Endothelial cell (in vitro differentiated cells): ENCODE data around the gene NKAIN4. TPM values are rescaled to one million over a fixed set of nuclear protein-coding genes. Genes with fewer than 3 reads are reported as not detected.

Source experiments
- DNase-seq: peaks from one replicate; pipeline ENCODE4 v3.0.0; 2021; ENCODE audit warnings: low spot score
- H3K27ac Mint-ChIP-seq: one replicate; pipeline ENCODE4 v1.8.0; 2021; ENCODE audit warnings: mixed read lengths, inconsistent platforms; ENCODE audit not compliant: unreplicated experiment
- H3K27me3 Mint-ChIP-seq: one replicate; pipeline ENCODE4 v1.8.0; 2021; ENCODE audit warnings: mild to moderate bottlenecking, moderate library complexity, mixed read lengths, inconsistent platforms; ENCODE audit not compliant: unreplicated experiment
- H3K36me3 Mint-ChIP-seq: one replicate; pipeline ENCODE4 v1.8.0; 2021; ENCODE audit warnings: mild to moderate bottlenecking, low read depth, mixed read lengths, inconsistent platforms; ENCODE audit not compliant: unreplicated experiment
- H3K4me1 Mint-ChIP-seq: one replicate; pipeline ENCODE4 v1.8.0; 2021; ENCODE audit warnings: mild to moderate bottlenecking, mixed read lengths, inconsistent platforms; ENCODE audit not compliant: unreplicated experiment
- H3K4me3 Mint-ChIP-seq: one replicate; pipeline ENCODE4 v1.8.0; 2021; ENCODE audit warnings: mild to moderate bottlenecking, mixed read lengths, inconsistent platforms; ENCODE audit not compliant: unreplicated experiment
- H3K9me3 Mint-ChIP-seq: one replicate; pipeline ENCODE4 v1.8.0; 2021; ENCODE audit warnings: mixed read lengths, inconsistent platforms; ENCODE audit not compliant: unreplicated experiment
- CTCF ChIP-seq: fragments of 200-600 bp; sonication (generic); IDR thresholded peaks from one replicate; pipeline ENCODE4 v1.5.0; 2021; ENCODE audit warnings: antibody characterized with exemption; ENCODE audit not compliant: unreplicated experiment
- total RNA-seq: library from RNA; stranded (reverse); fragmentation: NEBNext Ultra II Directional; extraction: Animal tissue kit (Norgen Biotek cat#: 25700); gene quantifications from one replicate; pipeline ENCODE4 v1.2.1, GENCODE V29; 2021; ENCODE audit not compliant: unreplicated experiment

NKAIN4 gene
- total RNA-seq, 1 donor from 2014 or later = 3.3 TPM

- H3K4me1 Mint-ChIP-seq = peaks cover 8% of the 10 kb centered on the region
- DNase-seq = no peak
- peak overlapping the region; percentile 68 for H3K27ac Mint-ChIP-seq
- no peak for TF ChIP-seq CTCF
- H3K27me3 Mint-ChIP-seq = peaks cover 12% of the 10 kb centered on the region
- H3K36me3 Mint-ChIP-seq = peaks cover 9% of the 10 kb centered on the region
- no peaks in the 10 kb centered on the region for H3K9me3 Mint-ChIP-seq
- peak overlapping the region; percentile 45 for H3K4me3 Mint-ChIP-seq
These were observed 34.3 kb downstream of the NKAIN4 start for GRCh38 chr20:63219866-63220521.

- Mint-ChIP-seq H3K9me3 (no peaks in the 10 kb centered on the region), H3K36me3 (peaks cover 12% of the 10 kb centered on the region), H3K27me3 (peaks cover 11% of the 10 kb centered on the region), H3K4me1 (peaks cover 14% of the 10 kb centered on the region), H3K4me3 (no peak overlapping the region), H3K27ac (no peak overlapping the region)
- DNase-seq = no peak
- no peak for TF ChIP-seq CTCF
These were observed 34.8 kb downstream of the NKAIN4 start for GRCh38 chr20:63219447-63219821.

- peaks cover 20% of the 10 kb centered on the region for H3K4me1 Mint-ChIP-seq
- no peak for TF ChIP-seq CTCF
- DNase-seq = no peak
- H3K27ac Mint-ChIP-seq = no peak overlapping the region
- peaks cover 11% of the 10 kb centered on the region for H3K27me3 Mint-ChIP-seq
- no peaks in the 10 kb centered on the region for H3K9me3 Mint-ChIP-seq
- H3K36me3 Mint-ChIP-seq = peaks cover 18% of the 10 kb centered on the region
- no peak overlapping the region for H3K4me3 Mint-ChIP-seq
These were observed 35.4 kb downstream of the NKAIN4 start for GRCh38 chr20:63218701-63219446.

- Mint-ChIP-seq H3K9me3 (no peaks in the 10 kb centered on the region), H3K36me3 (peaks cover 25% of the 10 kb centered on the region), H3K27me3 (peaks cover 6% of the 10 kb centered on the region), H3K27ac (no peak overlapping the region), H3K4me3 (no peak overlapping the region), H3K4me1 (peaks cover 29% of the 10 kb centered on the region)
- no peak for DNase-seq
- TF ChIP-seq CTCF = no peak
These were observed 36.6 kb downstream of the NKAIN4 start for GRCh38 chr20:63217706-63218105.
